ENCODE results near the gene EML5.

EML5 gene

DNA sequence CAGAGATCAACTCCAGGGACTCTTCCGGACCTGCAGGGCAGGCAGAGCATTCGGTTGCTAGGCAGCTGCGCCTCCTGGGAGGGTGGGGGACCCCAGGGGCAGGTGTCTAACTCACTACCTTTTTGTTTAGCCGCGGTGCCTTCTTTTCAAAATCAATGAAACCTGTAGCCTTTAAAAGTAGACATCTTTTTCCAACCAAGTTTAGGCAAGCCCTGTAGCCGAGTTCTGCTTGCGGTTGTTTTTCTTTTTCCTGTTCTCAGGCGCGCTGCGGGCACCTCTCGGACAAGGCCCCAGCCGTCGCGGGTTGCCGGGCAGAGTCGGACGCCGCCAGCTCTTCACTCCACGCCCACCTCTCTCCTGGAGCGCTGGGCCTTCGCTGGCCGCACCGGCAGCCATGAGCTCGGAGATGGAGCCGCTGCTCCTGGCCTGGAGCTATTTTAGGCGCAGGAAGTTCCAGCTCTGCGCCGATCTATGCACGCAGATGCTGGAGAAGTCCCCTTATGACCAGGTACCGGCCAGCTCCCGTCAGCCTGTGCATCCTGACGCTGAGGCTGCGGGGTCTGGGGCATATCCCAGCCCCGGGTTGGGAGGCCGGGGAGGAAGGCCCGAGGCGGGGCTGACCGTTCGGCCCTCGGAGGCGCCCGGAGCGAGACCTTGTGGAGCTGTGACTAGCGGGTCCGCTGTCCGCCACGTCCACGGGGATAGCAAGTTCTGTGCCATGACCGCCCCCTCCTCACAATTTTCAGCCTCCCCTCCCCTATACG, 31.7 kb upstream of the EML5 start, which contains the start of gene TTC8 (continued):
- no peak for TF ChIP-seq ZBTB10 (tag by site-specific recombination; IDR thresholded peaks at IDR 0.05)
- TF ChIP-seq ZNF561 (tag by site-specific recombination; IDR thresholded peaks at IDR 0.05; ENCODE audit: borderline replicate concordance) = peak; percentile 67; the same call in 1 of the 2 replicates
- no peak for TF ChIP-seq WT1 (tag by site-specific recombination; IDR thresholded peaks at IDR 0.05)
- TF ChIP-seq, protein P1, sequence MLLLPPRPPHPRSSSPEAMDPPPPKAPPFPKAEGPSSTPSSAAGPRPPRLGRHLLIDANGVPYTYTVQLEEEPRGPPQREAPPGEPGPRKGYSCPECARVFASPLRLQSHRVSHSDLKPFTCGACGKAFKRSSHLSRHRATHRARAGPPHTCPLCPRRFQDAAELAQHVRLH (tag by site-specific recombination; IDR thresholded peaks at IDR 0.05) = no peak
- no peak for TF ChIP-seq HOXD13 (CRISPR knock-in tag; IDR thresholded peaks at IDR 0.05; ENCODE audit: borderline replicate concordance)
- TF ChIP-seq ZNF544 (tag by site-specific recombination; IDR thresholded peaks at IDR 0.05) = no peak
- TF ChIP-seq MYNN (tag by site-specific recombination; IDR thresholded peaks at IDR 0.05; ENCODE audit: borderline replicate concordance) = no peak
- TF ChIP-seq, protein P2, sequence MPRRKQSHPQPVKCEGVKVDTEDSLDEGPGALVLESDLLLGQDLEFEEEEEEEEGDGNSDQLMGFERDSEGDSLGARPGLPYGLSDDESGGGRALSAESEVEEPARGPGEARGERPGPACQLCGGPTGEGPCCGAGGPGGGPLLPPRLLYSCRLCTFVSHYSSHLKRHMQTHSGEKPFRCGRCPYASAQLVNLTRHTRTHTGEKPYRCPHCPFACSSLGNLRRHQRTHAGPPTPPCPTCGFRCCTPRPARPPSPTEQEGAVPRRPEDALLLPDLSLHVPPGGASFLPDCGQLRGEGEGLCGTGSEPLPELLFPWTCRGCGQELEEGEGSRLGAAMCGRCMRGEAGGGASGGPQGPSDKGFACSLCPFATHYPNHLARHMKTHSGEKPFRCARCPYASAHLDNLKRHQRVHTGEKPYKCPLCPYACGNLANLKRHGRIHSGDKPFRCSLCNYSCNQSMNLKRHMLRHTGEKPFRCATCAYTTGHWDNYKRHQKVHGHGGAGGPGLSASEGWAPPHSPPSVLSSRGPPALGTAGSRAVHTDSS (tag by site-specific recombination; IDR thresholded peaks at IDR 0.05) = no peak
- TF ChIP-seq, protein P3, sequence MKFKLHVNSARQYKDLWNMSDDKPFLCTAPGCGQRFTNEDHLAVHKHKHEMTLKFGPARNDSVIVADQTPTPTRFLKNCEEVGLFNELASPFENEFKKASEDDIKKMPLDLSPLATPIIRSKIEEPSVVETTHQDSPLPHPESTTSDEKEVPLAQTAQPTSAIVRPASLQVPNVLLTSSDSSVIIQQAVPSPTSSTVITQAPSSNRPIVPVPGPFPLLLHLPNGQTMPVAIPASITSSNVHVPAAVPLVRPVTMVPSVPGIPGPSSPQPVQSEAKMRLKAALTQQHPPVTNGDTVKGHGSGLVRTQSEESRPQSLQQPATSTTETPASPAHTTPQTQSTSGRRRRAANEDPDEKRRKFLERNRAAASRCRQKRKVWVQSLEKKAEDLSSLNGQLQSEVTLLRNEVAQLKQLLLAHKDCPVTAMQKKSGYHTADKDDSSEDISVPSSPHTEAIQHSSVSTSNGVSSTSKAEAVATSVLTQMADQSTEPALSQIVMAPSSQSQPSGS (tag by site-specific recombination; IDR thresholded peaks at IDR 0.05; ENCODE audit: low read depth) = no peak
- TF ChIP-seq ZBTB26 (tag by site-specific recombination; optimal IDR thresholded peaks at IDR 0.05) = peak; percentile 24
- TF ChIP-seq, protein P4, sequence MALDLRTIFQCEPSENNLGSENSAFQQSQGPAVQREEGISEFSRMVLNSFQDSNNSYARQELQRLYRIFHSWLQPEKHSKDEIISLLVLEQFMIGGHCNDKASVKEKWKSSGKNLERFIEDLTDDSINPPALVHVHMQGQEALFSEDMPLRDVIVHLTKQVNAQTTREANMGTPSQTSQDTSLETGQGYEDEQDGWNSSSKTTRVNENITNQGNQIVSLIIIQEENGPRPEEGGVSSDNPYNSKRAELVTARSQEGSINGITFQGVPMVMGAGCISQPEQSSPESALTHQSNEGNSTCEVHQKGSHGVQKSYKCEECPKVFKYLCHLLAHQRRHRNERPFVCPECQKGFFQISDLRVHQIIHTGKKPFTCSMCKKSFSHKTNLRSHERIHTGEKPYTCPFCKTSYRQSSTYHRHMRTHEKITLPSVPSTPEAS (tag by site-specific recombination; IDR thresholded peaks at IDR 0.05) = no peak
- no peak for TF ChIP-seq ZSCAN23 (tag by site-specific recombination; IDR thresholded peaks at IDR 0.05)
- TF ChIP-seq RBAK (tag by site-specific recombination; IDR thresholded peaks at IDR 0.05) = no peak
- no peak for TF ChIP-seq SCRT2 (tag by site-specific recombination; IDR thresholded peaks at IDR 0.05)
- no peak for TF ChIP-seq ZNF2 (tag by site-specific recombination; IDR thresholded peaks at IDR 0.05)
- TF ChIP-seq ZNF112 (tag by site-specific recombination; IDR thresholded peaks at IDR 0.05) = no peak
- TF ChIP-seq ZNF391 (tag by site-specific recombination; IDR thresholded peaks at IDR 0.05; ENCODE audit: borderline replicate concordance, low read depth) = no peak
- TF ChIP-seq, protein P5, sequence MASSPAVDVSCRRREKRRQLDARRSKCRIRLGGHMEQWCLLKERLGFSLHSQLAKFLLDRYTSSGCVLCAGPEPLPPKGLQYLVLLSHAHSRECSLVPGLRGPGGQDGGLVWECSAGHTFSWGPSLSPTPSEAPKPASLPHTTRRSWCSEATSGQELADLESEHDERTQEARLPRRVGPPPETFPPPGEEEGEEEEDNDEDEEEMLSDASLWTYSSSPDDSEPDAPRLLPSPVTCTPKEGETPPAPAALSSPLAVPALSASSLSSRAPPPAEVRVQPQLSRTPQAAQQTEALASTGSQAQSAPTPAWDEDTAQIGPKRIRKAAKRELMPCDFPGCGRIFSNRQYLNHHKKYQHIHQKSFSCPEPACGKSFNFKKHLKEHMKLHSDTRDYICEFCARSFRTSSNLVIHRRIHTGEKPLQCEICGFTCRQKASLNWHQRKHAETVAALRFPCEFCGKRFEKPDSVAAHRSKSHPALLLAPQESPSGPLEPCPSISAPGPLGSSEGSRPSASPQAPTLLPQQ (tag by site-specific recombination; IDR thresholded peaks at IDR 0.05) = 0 out of 2 replicates have a peak, but pooled peaks have one; percentile 37
- no peak for TF ChIP-seq ZNF626 (tag by site-specific recombination; IDR thresholded peaks at IDR 0.05)
- TF ChIP-seq GLI4 (tag by site-specific recombination; IDR thresholded peaks at IDR 0.05) = no peak
- TF ChIP-seq ZSCAN30 (tag by site-specific recombination; IDR thresholded peaks at IDR 0.05) = peak; percentile 91
- no peak for TF ChIP-seq OVOL3 (tag by site-specific recombination; IDR thresholded peaks at IDR 0.05)
- TF ChIP-seq ZBTB17 (tag by site-specific recombination; IDR thresholded peaks at IDR 0.05) = peak; percentile 95
- 0 out of 2 replicates have a peak, but pooled peaks have one; percentile 39 for TF ChIP-seq KLF10 (tag by site-specific recombination; IDR thresholded peaks at IDR 0.05)
- no peak for TF ChIP-seq ZNF404 (tag by site-specific recombination; IDR thresholded peaks at IDR 0.05)
- TF ChIP-seq, protein P6, sequence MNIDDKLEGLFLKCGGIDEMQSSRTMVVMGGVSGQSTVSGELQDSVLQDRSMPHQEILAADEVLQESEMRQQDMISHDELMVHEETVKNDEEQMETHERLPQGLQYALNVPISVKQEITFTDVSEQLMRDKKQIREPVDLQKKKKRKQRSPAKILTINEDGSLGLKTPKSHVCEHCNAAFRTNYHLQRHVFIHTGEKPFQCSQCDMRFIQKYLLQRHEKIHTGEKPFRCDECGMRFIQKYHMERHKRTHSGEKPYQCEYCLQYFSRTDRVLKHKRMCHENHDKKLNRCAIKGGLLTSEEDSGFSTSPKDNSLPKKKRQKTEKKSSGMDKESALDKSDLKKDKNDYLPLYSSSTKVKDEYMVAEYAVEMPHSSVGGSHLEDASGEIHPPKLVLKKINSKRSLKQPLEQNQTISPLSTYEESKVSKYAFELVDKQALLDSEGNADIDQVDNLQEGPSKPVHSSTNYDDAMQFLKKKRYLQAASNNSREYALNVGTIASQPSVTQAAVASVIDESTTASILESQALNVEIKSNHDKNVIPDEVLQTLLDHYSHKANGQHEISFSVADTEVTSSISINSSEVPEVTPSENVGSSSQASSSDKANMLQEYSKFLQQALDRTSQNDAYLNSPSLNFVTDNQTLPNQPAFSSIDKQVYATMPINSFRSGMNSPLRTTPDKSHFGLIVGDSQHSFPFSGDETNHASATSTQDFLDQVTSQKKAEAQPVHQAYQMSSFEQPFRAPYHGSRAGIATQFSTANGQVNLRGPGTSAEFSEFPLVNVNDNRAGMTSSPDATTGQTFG (tag by site-specific recombination; IDR thresholded peaks at IDR 0.05; ENCODE audit: borderline replicate concordance) = no peak
- TF ChIP-seq ZXDB (tag by site-specific recombination; IDR thresholded peaks at IDR 0.05) = 0 out of 2 replicates have a peak, but pooled peaks have one; percentile 48

All from HEK293 (cell line).